Coronary artery (tissue), 2 donors: Measurements from ENCODE around the gene AP5S1.

Source experiments
- DNase-seq: peaks from one replicate; pipeline ENCODE4 v3.0.0-alpha.2; 2017; ENCODE audit warnings: low spot score
- H3K27ac ChIP-seq, 2 donors: fragments of 200-600 bp; sonication (generic); one replicate each; pipeline ENCODE4 v1.5.1; 2016 to 2019
- H3K4me3 ChIP-seq: fragments of 200-600 bp; sonication (generic); 2 replicates; pipeline ENCODE4 v1.5.1; 2016; ENCODE audit warnings: mild to moderate bottlenecking, moderate library complexity
- TF ChIP-seq, protein P1 (sequence below): fragments of 200-600 bp; sonication (generic); IDR thresholded peaks from one replicate; pipeline ENCODE4 v1.5.1; 2019; ENCODE audit warnings: antibody characterized with exemption

AP5S1 gene

DNA sequence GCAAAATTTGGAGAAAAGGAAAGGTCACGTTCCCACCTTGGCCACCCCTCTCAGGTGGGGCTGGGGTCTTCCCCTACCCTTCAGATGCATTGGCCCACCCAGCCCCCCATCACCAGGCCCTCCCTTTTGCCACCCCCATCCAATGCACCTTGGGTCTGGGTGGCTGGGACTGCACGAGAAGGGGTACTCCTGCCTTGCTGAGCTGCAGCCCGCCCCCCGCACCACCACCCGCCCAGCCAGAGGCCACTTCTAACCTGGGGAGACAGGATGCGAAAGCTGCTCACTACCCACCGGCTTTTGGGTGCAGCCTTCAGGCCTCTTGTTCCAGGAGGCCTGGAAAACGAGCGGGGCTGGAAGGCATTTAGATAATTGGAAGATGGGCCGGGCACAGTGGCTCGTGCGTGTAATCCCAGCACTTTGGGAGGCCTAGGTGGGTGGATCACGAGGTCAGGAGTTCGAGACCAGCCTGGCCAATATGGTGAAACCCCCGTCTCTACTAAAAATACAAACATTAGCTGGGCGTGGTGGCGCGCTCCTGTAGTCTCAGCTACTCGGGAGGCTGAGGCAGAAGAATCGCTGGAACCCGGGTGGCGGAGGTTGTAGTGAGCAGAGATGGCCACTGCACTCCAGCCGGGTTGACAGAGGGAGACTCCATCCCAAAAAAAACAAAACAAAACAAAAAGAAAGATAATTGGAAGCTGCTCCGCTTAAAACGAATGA is 25.5 kb upstream of the AP5S1 start:
- Histone ChIP-seq H3K27ac (peak overlapping the region; percentile 93), H3K4me3 (peak overlapping the region; percentile 73)
- TF ChIP-seq, protein P1, sequence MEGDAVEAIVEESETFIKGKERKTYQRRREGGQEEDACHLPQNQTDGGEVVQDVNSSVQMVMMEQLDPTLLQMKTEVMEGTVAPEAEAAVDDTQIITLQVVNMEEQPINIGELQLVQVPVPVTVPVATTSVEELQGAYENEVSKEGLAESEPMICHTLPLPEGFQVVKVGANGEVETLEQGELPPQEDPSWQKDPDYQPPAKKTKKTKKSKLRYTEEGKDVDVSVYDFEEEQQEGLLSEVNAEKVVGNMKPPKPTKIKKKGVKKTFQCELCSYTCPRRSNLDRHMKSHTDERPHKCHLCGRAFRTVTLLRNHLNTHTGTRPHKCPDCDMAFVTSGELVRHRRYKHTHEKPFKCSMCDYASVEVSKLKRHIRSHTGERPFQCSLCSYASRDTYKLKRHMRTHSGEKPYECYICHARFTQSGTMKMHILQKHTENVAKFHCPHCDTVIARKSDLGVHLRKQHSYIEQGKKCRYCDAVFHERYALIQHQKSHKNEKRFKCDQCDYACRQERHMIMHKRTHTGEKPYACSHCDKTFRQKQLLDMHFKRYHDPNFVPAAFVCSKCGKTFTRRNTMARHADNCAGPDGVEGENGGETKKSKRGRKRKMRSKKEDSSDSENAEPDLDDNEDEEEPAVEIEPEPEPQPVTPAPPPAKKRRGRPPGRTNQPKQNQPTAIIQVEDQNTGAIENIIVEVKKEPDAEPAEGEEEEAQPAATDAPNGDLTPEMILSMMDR: no peak
- no peak for DNase-seq

DNA sequence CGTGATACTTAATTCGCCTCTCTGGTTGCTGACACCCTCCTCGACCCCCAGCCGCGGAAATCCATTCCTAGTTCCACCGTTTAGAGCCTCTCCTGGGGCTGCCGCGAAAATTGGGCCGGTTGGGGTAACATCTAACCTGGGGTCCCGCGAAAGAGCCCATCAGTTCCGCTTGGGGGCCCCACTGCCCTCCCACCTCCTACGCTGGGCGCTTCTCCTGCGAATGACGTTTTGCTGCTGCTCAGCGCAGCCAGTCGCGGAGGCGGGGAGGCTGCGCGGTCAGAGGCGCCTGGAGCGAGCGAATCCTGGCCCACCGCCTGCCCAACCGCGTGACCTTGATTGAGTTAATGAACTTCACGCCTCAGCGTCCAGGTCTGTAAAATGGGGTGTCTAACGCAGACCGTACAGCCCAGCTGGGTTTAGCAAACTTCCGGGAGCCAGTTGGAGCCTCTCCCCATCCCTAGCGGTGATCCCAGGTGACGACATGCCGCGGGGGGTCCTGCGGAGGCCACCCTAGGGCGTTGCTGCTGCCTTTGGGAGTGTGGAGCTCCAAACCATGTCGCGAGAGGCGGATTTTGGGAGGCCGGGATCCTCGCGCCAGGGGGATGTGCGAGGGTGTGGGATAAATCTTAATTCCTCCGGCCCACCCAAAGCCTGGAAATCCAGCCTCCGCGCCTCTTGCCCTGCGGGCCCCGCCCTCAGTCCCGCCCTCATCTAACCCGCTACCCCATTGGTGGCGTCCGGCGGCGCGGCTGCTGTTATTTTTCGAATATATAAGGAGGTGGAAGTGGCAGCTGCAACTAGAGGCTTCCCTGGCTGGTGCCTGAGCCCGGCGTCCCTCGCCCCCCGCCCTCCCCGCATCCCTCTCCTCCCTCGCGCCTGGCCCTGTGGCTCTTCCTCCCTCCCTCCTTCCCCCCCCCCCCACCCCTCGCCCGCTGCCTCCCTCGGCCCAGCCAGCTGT is 24.6 kb upstream of the AP5S1 start, which contains the start of gene CDC25B:
Gene CDC25B, plus strand, starts transcription at position 800 of the 958 bp plus-strand sequence. CDS start 222 bp downstream, outside the sequence.
- Histone ChIP-seq H3K27ac (peak within 1 kb of the TSS; percentile 93), H3K4me3 (peak within 1 kb of the TSS; percentile 73)
- TF ChIP-seq, protein P1: peak; percentile 38
- peak; percentile 95 for DNase-seq

DNA sequence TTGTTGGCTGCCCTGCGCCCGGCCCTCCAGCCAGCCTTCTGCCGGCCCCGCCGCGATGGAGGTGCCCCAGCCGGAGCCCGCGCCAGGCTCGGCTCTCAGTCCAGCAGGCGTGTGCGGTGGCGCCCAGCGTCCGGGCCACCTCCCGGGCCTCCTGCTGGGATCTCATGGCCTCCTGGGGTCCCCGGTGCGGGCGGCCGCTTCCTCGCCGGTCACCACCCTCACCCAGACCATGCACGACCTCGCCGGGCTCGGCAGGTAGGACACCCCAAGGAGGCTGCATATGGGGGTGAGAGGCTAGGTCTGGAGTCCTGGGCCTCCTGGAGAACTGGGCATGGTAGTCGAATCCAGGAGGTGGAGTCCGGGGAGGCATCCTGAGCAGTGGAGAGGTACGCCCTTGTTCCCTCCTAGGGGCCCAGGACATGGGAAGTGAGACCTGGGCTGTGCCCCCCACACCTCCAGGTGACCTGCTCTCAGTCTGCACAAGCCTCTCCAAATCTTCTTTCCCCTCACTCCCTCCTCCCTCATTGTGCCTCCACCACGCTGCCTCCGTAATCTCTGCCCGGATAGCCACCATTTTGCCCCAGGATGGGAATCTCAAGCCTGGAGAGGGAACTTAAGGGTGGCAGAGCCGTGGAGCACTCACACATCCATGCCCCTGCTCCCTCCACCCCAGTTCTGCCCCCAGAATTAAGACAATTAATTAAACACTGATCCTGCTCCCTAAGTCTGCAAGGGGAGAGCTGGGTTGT is 23.7 kb upstream of the AP5S1 start:
- DNase-seq: no peak
- peak overlapping the region; percentile 93 for H3K27ac ChIP-seq
- H3K4me3 ChIP-seq: peak overlapping the region; percentile 73
- TF ChIP-seq, protein P1: no peak

DNA sequence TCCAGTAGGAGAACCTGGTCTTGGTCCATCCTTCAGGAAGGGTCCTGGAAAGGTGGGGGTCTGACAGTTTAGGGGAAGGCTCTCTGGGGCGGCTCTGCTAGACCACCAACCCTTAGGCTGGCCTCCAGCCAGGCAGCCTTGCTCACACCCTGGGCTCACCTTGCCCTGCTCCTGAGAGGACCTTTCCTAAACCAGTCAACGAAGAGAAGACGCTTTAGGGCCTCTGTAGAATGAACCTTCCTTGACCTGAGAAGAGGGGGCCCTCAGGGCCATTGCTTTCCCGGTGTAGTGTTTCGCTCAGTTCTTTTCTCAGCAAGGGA is 23.2 kb upstream of the AP5S1 start:
- TF ChIP-seq, protein P1: no peak
- peak overlapping the region; percentile 93 for H3K27ac ChIP-seq
- DNase-seq: no peak
- peak overlapping the region; percentile 73 for H3K4me3 ChIP-seq

DNA sequence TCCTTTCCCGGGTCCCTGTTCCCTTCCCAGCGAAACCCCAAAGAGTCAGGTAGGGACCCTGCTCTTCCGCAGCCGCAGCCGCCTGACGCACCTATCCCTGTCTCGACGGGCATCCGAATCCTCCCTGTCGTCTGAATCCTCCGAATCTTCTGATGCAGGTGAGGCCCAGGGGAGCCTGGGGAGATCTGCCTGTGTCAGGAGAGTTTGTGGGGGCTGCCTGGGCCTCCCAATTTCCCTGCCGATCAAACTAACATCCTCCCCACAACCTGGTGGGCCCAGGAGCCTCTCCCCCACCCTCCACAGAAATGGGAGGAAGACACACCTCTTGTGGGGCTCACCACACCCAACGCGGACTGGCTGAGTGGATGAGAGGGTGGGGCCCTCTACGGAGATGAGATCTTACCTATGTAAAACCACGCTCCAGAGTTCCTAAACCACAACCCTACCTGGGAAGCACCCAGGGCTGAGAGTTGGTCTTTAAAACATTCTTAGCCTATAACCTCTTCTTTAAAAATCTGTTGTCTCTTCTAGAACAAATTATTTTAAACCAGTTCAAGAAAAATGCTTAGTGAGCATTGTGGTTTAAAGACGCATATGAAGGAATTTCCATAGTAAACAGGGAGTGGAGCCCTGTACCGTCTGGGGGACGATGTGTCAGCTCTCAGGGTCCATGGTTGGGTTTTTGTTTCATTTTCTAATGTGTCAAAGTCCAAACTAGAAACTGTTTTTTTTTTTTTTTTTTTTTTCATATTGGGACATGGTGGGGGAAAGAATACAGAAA is 22.6 kb upstream of the AP5S1 start:
- Histone ChIP-seq H3K27ac (no peak overlapping the region), H3K4me3 (peak overlapping the region; percentile 8)
- TF ChIP-seq, protein P1: no peak
- no peak for DNase-seq

DNA sequence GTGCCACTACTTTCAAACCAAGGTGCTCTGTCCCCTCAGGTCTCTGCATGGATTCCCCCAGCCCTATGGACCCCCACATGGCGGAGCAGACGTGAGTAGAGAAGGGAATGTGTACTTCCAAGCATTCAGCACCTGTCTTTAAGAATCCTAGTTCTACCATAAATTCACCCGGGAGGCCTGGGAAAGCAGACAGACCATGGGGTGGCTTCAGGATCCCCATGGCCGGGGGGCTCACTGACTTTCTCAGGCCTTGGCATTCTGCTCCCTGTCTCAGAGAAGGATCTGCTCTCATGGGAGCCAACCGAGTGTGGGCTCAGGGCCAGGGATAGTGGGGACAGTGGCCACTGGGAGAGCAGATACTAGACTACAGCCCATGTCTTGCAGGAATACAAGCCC is 22.0 kb upstream of the AP5S1 start:
- no peak for DNase-seq
- no peak overlapping the region for H3K27ac ChIP-seq

More for the DNA sequence above, 22.0 kb upstream of the AP5S1 start:
- TF ChIP-seq, protein P1: no peak
- H3K4me3 ChIP-seq: no peak overlapping the region
